Calu3 (cell line): ENCODE data around the gene WWOX. TPM values are rescaled to one million over a fixed set of nuclear protein-coding genes. Genes with fewer than 3 reads are reported as not detected.

Experiments used
- BruUV-seq: library from RNA; stranded (reverse); fragments of 400-500 nt; replicated peaks from 2 replicates; lab custom pipeline; 2021; lab: Mats Ljungman, UMichigan
- CTCF ChIA-PET: fragments of 300-600 bp; sonication (Branson Sonifier 250); formaldehyde crosslinking; loops from one replicate; lab custom pipeline; 2022; ENCODE audit warnings: antibody characterized with exemption; lab: Charles Lee
- DNase-seq: peaks from one replicate; pipeline ENCODE4 v3.0.0; 2022
- H3K27ac Mint-ChIP-seq: one replicate; pipeline ENCODE4 v1.8.0; 2022; ENCODE audit warnings: mixed read lengths; ENCODE audit not compliant: unreplicated experiment
- H3K27me3 Mint-ChIP-seq: one replicate; pipeline ENCODE4 v1.8.0; 2022; ENCODE audit warnings: mixed read lengths; ENCODE audit not compliant: unreplicated experiment
- H3K36me3 Mint-ChIP-seq: one replicate; pipeline ENCODE4 v1.8.0; 2022; ENCODE audit warnings: mild to moderate bottlenecking, moderate library complexity, mixed read lengths; ENCODE audit not compliant: insufficient read depth, unreplicated experiment
- H3K4me1 Mint-ChIP-seq: one replicate; pipeline ENCODE4 v1.8.0; 2022; ENCODE audit warnings: mild to moderate bottlenecking, low read depth, mixed read lengths; ENCODE audit not compliant: unreplicated experiment
- H3K4me3 Mint-ChIP-seq: one replicate; pipeline ENCODE4 v1.8.0; 2022; ENCODE audit warnings: mild to moderate bottlenecking, low read depth, moderate library complexity, mixed read lengths; ENCODE audit not compliant: unreplicated experiment
- H3K9me3 Mint-ChIP-seq: one replicate; pipeline ENCODE4 v1.8.0; 2022; ENCODE audit warnings: low read depth, mixed read lengths; ENCODE audit not compliant: unreplicated experiment
- CTCF ChIP-seq: fragments of 200-600 bp; IDR thresholded peaks from one replicate; pipeline ENCODE4 v1.8.0; 2022; ENCODE audit warnings: antibody characterized with exemption; ENCODE audit not compliant: unreplicated experiment
- intact Hi-C: fragments of 100-400 bp; cut with micrococcal nuclease; formaldehyde crosslinking; loops from one replicate; pipeline ENCODE4 v1.10.0; 2022; ENCODE audit not compliant: unreplicated experiment
- total RNA-seq: library from RNA; stranded (reverse); gene quantifications from 2 replicates; pipeline ENCODE4 v1.2.3, GENCODE V29; 2022

Gene WWOX
- total RNA-seq, 1 experiment from 2014 or later = 33.5 TPM

DNA sequence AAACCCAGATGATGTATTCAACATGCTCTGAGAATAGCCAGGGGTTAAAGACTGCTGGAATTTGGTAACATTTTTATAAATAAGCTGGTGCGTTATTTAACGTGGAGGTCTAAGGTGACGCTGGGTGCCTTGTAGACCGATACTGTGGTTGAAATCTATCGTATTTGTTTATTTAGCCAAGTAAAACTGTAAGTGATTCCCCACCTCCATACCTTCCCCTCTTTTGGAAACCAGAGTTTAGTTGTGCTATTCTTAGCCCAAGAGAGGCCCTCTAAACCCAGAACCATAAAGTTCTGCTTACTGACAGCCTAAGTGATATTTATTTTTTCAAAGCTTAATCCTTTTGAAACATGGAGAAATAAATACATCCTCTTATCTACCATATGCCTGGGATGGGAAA lies 744.5 kb downstream of the WWOX start:
- H3K4me1 Mint-ChIP-seq = no peaks in the 10 kb centered on the region
- no TSS peak for BruUV-seq
- H3K27ac Mint-ChIP-seq = no peak overlapping the region
- H3K4me3 Mint-ChIP-seq = no peak overlapping the region
- H3K27me3 Mint-ChIP-seq = no peaks in the 10 kb centered on the region
- H3K9me3 Mint-ChIP-seq = peaks cover 15% of the 10 kb centered on the region
- H3K36me3 Mint-ChIP-seq = no peaks in the 10 kb centered on the region
- CTCF ChIA-PET = no interaction called here
- TF ChIP-seq CTCF = no peak
- no peak for DNase-seq
- intact Hi-C loops = no loop called here

DNA sequence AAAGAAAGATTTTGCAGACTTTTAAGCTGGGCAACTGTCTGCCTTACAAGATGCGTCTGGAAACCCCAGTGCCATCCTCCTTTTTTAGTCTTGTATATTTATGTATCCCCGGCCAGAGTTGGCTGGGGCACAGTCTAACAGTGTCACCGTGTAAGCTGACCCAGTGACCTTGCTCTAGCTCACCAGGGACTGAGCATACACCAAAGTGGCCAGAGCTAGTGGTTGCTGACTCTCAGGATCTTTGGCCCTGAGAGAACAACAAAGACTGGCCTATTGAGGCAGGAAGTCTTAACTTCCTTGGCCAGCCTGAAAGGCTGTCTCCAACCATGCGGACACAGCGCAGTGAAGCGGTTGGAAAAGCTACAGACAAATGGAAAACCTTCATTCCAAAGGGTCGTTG lies 745.2 kb downstream of the WWOX start:
- H3K36me3 Mint-ChIP-seq = no peaks in the 10 kb centered on the region
- BruUV-seq = no TSS peak
- H3K9me3 Mint-ChIP-seq = peaks cover 12% of the 10 kb centered on the region
- CTCF ChIA-PET = no interaction called here
- no peaks in the 10 kb centered on the region for H3K27me3 Mint-ChIP-seq
- TF ChIP-seq CTCF = no peak
- intact Hi-C loops = no loop called here
- no peak overlapping the region for H3K4me3 Mint-ChIP-seq
- no peaks in the 10 kb centered on the region for H3K4me1 Mint-ChIP-seq
- no peak overlapping the region for H3K27ac Mint-ChIP-seq
- no peak for DNase-seq

DNA sequence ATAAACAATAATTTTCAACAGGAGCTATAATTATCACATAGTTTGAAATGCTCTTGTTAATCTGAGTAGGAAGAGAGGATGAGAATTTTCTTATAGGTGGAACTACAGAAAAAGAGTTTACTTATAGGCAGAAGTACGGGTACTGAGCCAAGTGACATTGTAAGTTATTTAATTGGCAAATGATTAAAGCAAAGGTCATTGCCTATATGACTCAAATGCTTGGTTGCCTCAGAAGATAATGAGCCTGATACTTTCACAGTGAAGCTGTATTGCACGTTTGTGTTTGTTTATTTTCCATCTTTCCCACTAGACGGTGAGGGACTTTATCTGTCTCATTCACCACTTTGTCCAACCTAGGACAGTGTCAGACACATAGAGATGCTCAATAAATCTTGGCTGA lies 751.8 kb downstream of the WWOX start:
- no peak for DNase-seq
- Mint-ChIP-seq H3K9me3 (peaks cover 10% of the 10 kb centered on the region), H3K27me3 (no peaks in the 10 kb centered on the region), H3K27ac (no peak overlapping the region), H3K4me3 (no peak overlapping the region), H3K4me1 (no peaks in the 10 kb centered on the region), H3K36me3 (no peaks in the 10 kb centered on the region)
- CTCF ChIA-PET = no interaction called here
- TF ChIP-seq CTCF = no peak
- BruUV-seq = no TSS peak
- intact Hi-C loops = no loop called here

- H3K27ac Mint-ChIP-seq = no peak overlapping the region
- H3K9me3 Mint-ChIP-seq = peaks cover 9% of the 10 kb centered on the region
- H3K27me3 Mint-ChIP-seq = no peaks in the 10 kb centered on the region
- H3K4me3 Mint-ChIP-seq = no peak overlapping the region
- intact Hi-C loops = no loop called here
- no peaks in the 10 kb centered on the region for H3K4me1 Mint-ChIP-seq
- no peaks in the 10 kb centered on the region for H3K36me3 Mint-ChIP-seq
- CTCF ChIA-PET = no interaction called here
- TF ChIP-seq CTCF = no peak
- no peak for DNase-seq
- no TSS peak for BruUV-seq
These were observed 752.7 kb downstream of the WWOX start for GRCh38 chr16:78852081-78852635.
